Neural cell (in vitro differentiated cells): ENCODE data around the gene SMAD1. TPM values are rescaled to one million over a fixed set of nuclear protein-coding genes. Genes with fewer than 3 reads are reported as not detected.

Experiments used
- H2AFZ ChIP-seq: fragments of 200-600, 300-800 bp; sonication (generic), shearing (Covaris generic); 2 replicates; pipeline ENCODE4 v1.6.0; 2014; ENCODE audit warnings: low read depth, mild to moderate bottlenecking, antibody characterized with exemption, low read length, moderate library complexity
- H3F3A ChIP-seq: fragments of 200-600 bp; shearing (Covaris generic); 2 replicates; pipeline ENCODE4 v1.6.1; 2016; ENCODE audit warnings: mild to moderate bottlenecking, moderate library complexity, mixed read lengths, antibody characterized with exemption, low read length; ENCODE audit not compliant: insufficient read depth, poor library complexity, severe bottlenecking
- H3K27ac ChIP-seq: fragments of 200-600, 300-800 bp; sonication (generic), shearing (Covaris generic); 2 replicates; pipeline ENCODE4 v1.5.1; 2014; ENCODE audit warnings: mild to moderate bottlenecking, low read length, moderate library complexity
- H3K27me3 ChIP-seq: fragments of 300-800, 200-600 bp; sonication (generic), shearing (Covaris generic); 2 replicates; pipeline ENCODE4 v1.6.0; 2014; ENCODE audit warnings: mild to moderate bottlenecking, low read depth, low read length, moderate library complexity; ENCODE audit not compliant: insufficient read depth
- H3K36me3 ChIP-seq: fragments of 300-800, 200-600 bp; sonication (generic), shearing (Covaris generic); 2 replicates; pipeline ENCODE4 v1.5.1; 2014; ENCODE audit warnings: mild to moderate bottlenecking, antibody characterized with exemption, low read length, moderate library complexity; ENCODE audit not compliant: insufficient read depth
- H3K4me2 ChIP-seq: fragments of 300-800, 200-600 bp; sonication (generic), shearing (Covaris generic); 2 replicates; pipeline ENCODE4 v1.6.0; 2014; ENCODE audit warnings: mild to moderate bottlenecking, low read length
- H3K4me3 ChIP-seq: fragments of 300-800, 200-600 bp; sonication (generic), shearing (Covaris generic); 2 replicates; pipeline ENCODE4 v1.5.1; 2014; ENCODE audit warnings: mild to moderate bottlenecking, low read length, moderate library complexity
- H3K79me2 ChIP-seq: fragments of 200-600 bp; shearing (Covaris generic); replicated peaks from 2 replicates; pipeline ENCODE4 v1.6.0; 2014; ENCODE audit warnings: mild to moderate bottlenecking, low read length, moderate library complexity; ENCODE audit not compliant: insufficient read depth
- H3K9ac ChIP-seq: fragments of 300-800, 200-600 bp; sonication (generic), shearing (Covaris generic); 2 replicates; pipeline ENCODE4 v1.6.1; 2016; ENCODE audit warnings: mild to moderate bottlenecking, low read length, mixed read lengths
- H3K9me2 ChIP-seq: fragments of 200-600 bp; shearing (Covaris generic); 2 replicates; pipeline ENCODE4 v1.6.1; 2016; ENCODE audit warnings: mild to moderate bottlenecking, low read length, mixed read lengths; ENCODE audit not compliant: insufficient read depth
- H3K9me3 ChIP-seq: fragments of 200-600, 300-800 bp; sonication (generic), shearing (Covaris generic); 2 replicates; pipeline ENCODE4 v1.6.1; 2016; ENCODE audit warnings: mild to moderate bottlenecking, mixed run types, low read length, moderate library complexity, mixed read lengths
- H4K20me1 ChIP-seq: fragments of 200-600 bp; shearing (Covaris generic); 2 replicates; pipeline ENCODE4 v1.6.1; 2016; ENCODE audit warnings: mild to moderate bottlenecking, mixed run types; ENCODE audit not compliant: insufficient read depth
- EP300 ChIP-seq: fragments of 450-650 bp; conservative IDR thresholded peaks from 2 replicates; pipeline ENCODE4 v1.6.1; 2014; ENCODE audit warnings: antibody characterized with exemption, mild to moderate bottlenecking, moderate library complexity; ENCODE audit not compliant: poor library complexity, severe bottlenecking
- EZH2 ChIP-seq: fragments of 200-600, 300-800 bp; shearing (Covaris generic), sonication (generic); IDR thresholded peaks from 2 replicates; pipeline ENCODE4 v1.6.1; 2014; ENCODE audit warnings: antibody characterized with exemption, low read length, borderline replicate concordance, mild to moderate bottlenecking; ENCODE audit not compliant: insufficient read depth, poor library complexity, severe bottlenecking
- MXI1 ChIP-seq: fragments of 450-650 bp; conservative IDR thresholded peaks from 2 replicates; pipeline ENCODE4 v1.6.1; 2014; ENCODE audit warnings: antibody characterized with exemption, mild to moderate bottlenecking; ENCODE audit not compliant: poor library complexity, severe bottlenecking
- POLR2AphosphoS5 ChIP-seq: IDR thresholded peaks from 2 replicates; pipeline ENCODE4 v1.6.1; 2012
- RAD21 ChIP-seq: fragments of 450-650 bp; conservative IDR thresholded peaks from 2 replicates; pipeline ENCODE4 v1.6.1; 2014; ENCODE audit warnings: antibody characterized with exemption, mild to moderate bottlenecking, moderate library complexity
- SMC3 ChIP-seq: fragments of 450-650 bp; conservative IDR thresholded peaks from 2 replicates; pipeline ENCODE4 v1.6.1; 2014; ENCODE audit warnings: antibody characterized with exemption, mild to moderate bottlenecking, moderate library complexity; ENCODE audit not compliant: poor library complexity
- TAF1 ChIP-seq: IDR thresholded peaks from 2 replicates; pipeline ENCODE4 v1.6.1; 2012; ENCODE audit warnings: low read depth
- polyA plus RNA-seq: library from polyadenylated mRNA; depleted of rRNA; stranded (reverse); fragments of >200 nt; gene quantifications from 2 replicates; pipeline ENCODE4 v1.2.3, GENCODE V29; 2014
- TF ChIP-seq, protein P1 (sequence below): fragments of 450-650 bp; IDR thresholded peaks from 2 replicates; pipeline ENCODE4 v1.5.1; 2014; ENCODE audit warnings: antibody characterized with exemption, mild to moderate bottlenecking, moderate library complexity; ENCODE audit not compliant: poor library complexity, severe bottlenecking
- TF ChIP-seq, protein P2 (sequence below): IDR thresholded peaks from 2 replicates; pipeline ENCODE4 v1.6.1; 2012; ENCODE audit warnings: borderline replicate concordance

The SMAD1 gene
- polyA plus RNA-seq, 1 donor from 2014 or later, result 31.7 TPM

DNA sequence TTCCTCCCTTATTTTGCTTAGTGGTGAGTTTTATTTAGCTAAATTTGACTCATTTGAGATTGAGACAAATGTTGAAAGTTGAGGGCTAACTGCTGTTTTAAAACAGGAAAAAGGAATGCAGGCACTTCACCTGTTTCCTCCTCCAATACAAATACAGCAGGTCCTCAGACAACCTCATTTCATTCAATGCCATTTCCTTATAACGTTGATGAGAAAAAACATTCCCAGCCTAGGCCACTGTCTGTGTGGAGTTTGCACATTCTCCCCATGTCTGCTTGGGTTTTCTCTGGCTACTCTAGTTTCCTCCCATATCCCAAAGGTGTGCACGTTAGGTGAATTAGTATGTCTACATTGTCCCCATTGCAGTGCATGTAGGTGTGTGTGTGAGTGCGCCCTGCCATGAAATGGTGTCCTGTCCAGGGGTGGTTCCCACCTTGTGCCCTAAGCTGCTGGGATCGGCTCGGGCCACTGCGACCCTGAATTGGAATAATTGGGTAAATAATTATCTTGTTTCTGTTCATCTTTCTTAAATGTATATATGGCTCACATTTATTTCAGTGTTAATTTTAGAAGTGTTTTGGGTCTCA, 21.9 kb downstream of the SMAD1 start:
- peaks cover 59% of the 10 kb centered on the region for H3K79me2 ChIP-seq
- no peak overlapping the region for H2AFZ ChIP-seq
- H3K4me2 ChIP-seq, result no peak overlapping the region
- no peaks in the 10 kb centered on the region for H3K9me2 ChIP-seq
- no peak overlapping the region for H3K4me3 ChIP-seq
- no peaks in the 10 kb centered on the region for H3K9me3 ChIP-seq
- TF ChIP-seq RAD21 (no peak), EZH2 (no peak), MXI1 (no peak), EP300 (no peak), POLR2AphosphoS5 (no peak), TAF1 (no peak), SMC3 (no peak)
- TF ChIP-seq, protein P1, sequence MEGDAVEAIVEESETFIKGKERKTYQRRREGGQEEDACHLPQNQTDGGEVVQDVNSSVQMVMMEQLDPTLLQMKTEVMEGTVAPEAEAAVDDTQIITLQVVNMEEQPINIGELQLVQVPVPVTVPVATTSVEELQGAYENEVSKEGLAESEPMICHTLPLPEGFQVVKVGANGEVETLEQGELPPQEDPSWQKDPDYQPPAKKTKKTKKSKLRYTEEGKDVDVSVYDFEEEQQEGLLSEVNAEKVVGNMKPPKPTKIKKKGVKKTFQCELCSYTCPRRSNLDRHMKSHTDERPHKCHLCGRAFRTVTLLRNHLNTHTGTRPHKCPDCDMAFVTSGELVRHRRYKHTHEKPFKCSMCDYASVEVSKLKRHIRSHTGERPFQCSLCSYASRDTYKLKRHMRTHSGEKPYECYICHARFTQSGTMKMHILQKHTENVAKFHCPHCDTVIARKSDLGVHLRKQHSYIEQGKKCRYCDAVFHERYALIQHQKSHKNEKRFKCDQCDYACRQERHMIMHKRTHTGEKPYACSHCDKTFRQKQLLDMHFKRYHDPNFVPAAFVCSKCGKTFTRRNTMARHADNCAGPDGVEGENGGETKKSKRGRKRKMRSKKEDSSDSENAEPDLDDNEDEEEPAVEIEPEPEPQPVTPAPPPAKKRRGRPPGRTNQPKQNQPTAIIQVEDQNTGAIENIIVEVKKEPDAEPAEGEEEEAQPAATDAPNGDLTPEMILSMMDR, result no peak
- TF ChIP-seq, protein P2, sequence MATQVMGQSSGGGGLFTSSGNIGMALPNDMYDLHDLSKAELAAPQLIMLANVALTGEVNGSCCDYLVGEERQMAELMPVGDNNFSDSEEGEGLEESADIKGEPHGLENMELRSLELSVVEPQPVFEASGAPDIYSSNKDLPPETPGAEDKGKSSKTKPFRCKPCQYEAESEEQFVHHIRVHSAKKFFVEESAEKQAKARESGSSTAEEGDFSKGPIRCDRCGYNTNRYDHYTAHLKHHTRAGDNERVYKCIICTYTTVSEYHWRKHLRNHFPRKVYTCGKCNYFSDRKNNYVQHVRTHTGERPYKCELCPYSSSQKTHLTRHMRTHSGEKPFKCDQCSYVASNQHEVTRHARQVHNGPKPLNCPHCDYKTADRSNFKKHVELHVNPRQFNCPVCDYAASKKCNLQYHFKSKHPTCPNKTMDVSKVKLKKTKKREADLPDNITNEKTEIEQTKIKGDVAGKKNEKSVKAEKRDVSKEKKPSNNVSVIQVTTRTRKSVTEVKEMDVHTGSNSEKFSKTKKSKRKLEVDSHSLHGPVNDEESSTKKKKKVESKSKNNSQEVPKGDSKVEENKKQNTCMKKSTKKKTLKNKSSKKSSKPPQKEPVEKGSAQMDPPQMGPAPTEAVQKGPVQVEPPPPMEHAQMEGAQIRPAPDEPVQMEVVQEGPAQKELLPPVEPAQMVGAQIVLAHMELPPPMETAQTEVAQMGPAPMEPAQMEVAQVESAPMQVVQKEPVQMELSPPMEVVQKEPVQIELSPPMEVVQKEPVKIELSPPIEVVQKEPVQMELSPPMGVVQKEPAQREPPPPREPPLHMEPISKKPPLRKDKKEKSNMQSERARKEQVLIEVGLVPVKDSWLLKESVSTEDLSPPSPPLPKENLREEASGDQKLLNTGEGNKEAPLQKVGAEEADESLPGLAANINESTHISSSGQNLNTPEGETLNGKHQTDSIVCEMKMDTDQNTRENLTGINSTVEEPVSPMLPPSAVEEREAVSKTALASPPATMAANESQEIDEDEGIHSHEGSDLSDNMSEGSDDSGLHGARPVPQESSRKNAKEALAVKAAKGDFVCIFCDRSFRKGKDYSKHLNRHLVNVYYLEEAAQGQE, result no peak
- H3K9ac ChIP-seq, result no peak overlapping the region
- H3K36me3 ChIP-seq, result no peaks in the 10 kb centered on the region
- H3K27ac ChIP-seq, result no peak overlapping the region
- H4K20me1 ChIP-seq, result no peaks in the 10 kb centered on the region
- H3F3A ChIP-seq, result no peaks in the 10 kb centered on the region
- no peaks in the 10 kb centered on the region for H3K27me3 ChIP-seq

DNA sequence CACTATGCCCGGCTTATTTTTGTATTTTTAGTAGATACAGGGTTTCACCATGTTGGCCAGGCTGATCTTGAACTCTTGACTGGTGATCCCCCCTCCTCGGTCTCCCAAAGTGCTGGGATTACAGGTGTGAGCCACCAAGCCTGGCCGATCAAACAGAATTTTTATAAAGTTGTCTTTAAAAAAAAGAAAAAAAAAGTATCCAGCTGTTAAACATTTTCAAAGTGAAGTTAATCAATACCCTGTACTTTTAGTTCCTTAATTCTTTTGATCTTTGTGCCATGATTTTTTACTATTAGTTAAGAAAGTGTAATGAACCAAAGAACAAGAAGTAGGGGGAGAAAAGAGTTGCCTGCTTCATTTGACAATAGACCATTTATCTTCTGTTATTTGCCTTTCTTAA, 24.3 kb downstream of the SMAD1 start:
- no peaks in the 10 kb centered on the region for H3K9me3 ChIP-seq
- H3K36me3 ChIP-seq, result no peaks in the 10 kb centered on the region
- H3K27ac ChIP-seq, result no peak overlapping the region
- no peaks in the 10 kb centered on the region for H4K20me1 ChIP-seq
- no peak overlapping the region for H3K4me2 ChIP-seq
- no peaks in the 10 kb centered on the region for H3K9me2 ChIP-seq
- TF ChIP-seq TAF1 (no peak), EZH2 (no peak), POLR2AphosphoS5 (no peak), MXI1 (no peak), RAD21 (no peak)
- TF ChIP-seq, protein P1, result no peak
- TF ChIP-seq, protein P2, result no peak
- H2AFZ ChIP-seq, result no peak overlapping the region
- H3K27me3 ChIP-seq, result no peaks in the 10 kb centered on the region
- H3K4me3 ChIP-seq, result no peak overlapping the region
- H3K79me2 ChIP-seq, result peaks cover 62% of the 10 kb centered on the region
- H3F3A ChIP-seq, result no peaks in the 10 kb centered on the region
- no peak overlapping the region for H3K9ac ChIP-seq
